Hematopoietic multipotent progenitor cell treated with erythropoietin and hydrocortisone succinate and interleukin-3 and kit ligand, for 15 days (in vitro differentiated cells): ENCODE data around the gene MC1R.
A peak's percentile ranks its signal among the peaks of the same experiment; 100 is the strongest.
"Not testable (repeated sequence)": the region's sequence is repeated elsewhere in the genome, so short reads cannot be mapped to it uniquely, and the experiment has no call there.

Source experiments
- DNase-seq: peaks from one replicate; pipeline ENCODE4 v3.0.0-alpha.2; 2015; ENCODE audit warnings: low spot score

MC1R gene

GRCh38 chr16:89914642-89915285, 3.9 kb upstream of the MC1R start:
- DNase-seq = not testable (repeated sequence)

- DNase-seq = no peak
Observed at GRCh38 chr16:89915303-89916232, 3.1 kb upstream of the MC1R start.

GRCh38 chr16:89917773-89918452, 749 bp upstream of the MC1R start:
- peak; percentile 14 for DNase-seq

- no peak for DNase-seq
Observed at GRCh38 chr16:89919535-89920406, 1.1 kb downstream of the MC1R start.

GRCh38 chr16:89920723-89921122, 2.1 kb downstream of the MC1R start:
- DNase-seq = no peak

GRCh38 chr16:89921131-89921701, 2.6 kb downstream of the MC1R start:
- DNase-seq = no peak

- no peak for DNase-seq
Observed at GRCh38 chr16:89921702-89922476, 3.2 kb downstream of the MC1R start.

- no peak for DNase-seq
Observed at GRCh38 chr16:89922477-89922883, 3.8 kb downstream of the MC1R start.

GRCh38 chr16:89922884-89923639, 4.4 kb downstream of the MC1R start, which contains the start of gene TUBB3:
Gene TUBB3, plus strand, starts transcription at chr16:89923342. Its CDS starts 60 bp downstream, at chr16:89923402.
- DNase-seq = peak; percentile 39

- DNase-seq = no peak
Observed at GRCh38 chr16:89923640-89924296, 5.1 kb downstream of the MC1R start.

GRCh38 chr16:89924297-89924924, 5.7 kb downstream of the MC1R start:
- no peak for DNase-seq

- DNase-seq = no peak
Observed at GRCh38 chr16:89924925-89925307, 6.3 kb downstream of the MC1R start.

GRCh38 chr16:89925596-89926079, 7.0 kb downstream of the MC1R start:
- DNase-seq = no peak

- no peak for DNase-seq
Observed at GRCh38 chr16:89931305-89931896, 12.7 kb downstream of the MC1R start.

GRCh38 chr16:89931964-89932363, 13.3 kb downstream of the MC1R start:
- DNase-seq = no peak

GRCh38 chr16:89934019-89934418, 15.4 kb downstream of the MC1R start:
- DNase-seq = not testable (repeated sequence)

- DNase-seq = no peak
Observed at GRCh38 chr16:89934611-89935553, 16.2 kb downstream of the MC1R start.
